ENCODE measurements around the gene FHAD1. TPM values are rescaled to one million over a fixed set of nuclear protein-coding genes. Genes with fewer than 3 reads are reported as not detected.
A peak's percentile ranks its signal among the peaks of the same experiment; 100 is the strongest.

FHAD1 gene
- total RNA-seq, 1 donor: 0.63 TPM

DNA sequence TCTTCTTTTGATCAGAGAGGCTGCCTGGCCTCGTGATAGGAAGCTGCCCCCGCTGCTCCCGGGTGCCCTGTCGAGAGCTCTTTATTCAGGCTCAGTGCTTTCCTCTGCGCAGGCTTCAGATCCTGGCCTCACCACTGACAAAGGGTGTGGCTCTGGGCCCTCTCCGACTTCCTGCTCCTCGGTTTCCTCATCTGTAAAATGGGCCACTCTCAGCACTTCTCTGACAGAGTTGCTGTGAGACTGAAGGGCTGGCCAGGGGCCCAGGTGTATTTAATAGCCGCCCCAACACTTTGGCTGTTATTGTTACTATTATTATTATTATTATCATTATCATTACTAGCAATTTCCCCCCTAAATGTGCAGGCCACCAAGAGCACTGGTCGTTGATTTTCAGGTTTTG lies 101.6 kb downstream of the FHAD1 start:
- TF ChIP-seq CTCF (IDR thresholded peaks at IDR 0.05; ENCODE audit: insufficient read depth, low read length): no peak
- no peak overlapping the region for H3K4me3 ChIP-seq (ENCODE audit: low read depth, low read length)

GRCh38 chr1:15349133-15349532 lies 102.1 kb downstream of the FHAD1 start:
- DNase-seq (ENCODE audit: low read depth): no peak
- no peak for TF ChIP-seq CTCF (IDR thresholded peaks at IDR 0.05; ENCODE audit: insufficient read depth, low read length)
- H3K4me3 ChIP-seq (ENCODE audit: low read depth, low read length): no peak overlapping the region

More for the DNA sequence above, 101.6 kb downstream of the FHAD1 start:
- DNase-seq (ENCODE audit: low read depth): no peak

DNA sequence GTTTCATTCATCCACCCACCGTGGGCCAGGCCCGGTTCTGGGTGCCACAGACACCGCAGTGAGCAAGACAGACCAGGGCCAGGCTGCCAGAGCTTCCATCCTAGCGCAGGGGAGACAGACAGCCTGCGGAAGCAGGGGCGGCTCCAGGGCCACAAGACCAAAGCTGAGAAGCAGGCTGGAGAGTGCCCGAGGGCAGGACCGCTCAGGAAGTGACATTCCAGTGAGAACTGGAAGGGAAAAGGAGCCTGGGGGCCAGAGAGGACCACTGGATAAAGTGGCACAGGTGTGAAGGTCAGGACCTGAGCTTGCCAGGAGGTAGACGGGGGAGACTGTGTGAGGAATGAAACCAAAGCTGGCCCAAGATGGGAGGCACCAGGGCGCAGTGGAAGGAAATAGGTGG lies 103.1 kb downstream of the FHAD1 start:
- H3K4me3 ChIP-seq (ENCODE audit: low read depth, low read length): no peak overlapping the region
- no peak for TF ChIP-seq CTCF (IDR thresholded peaks at IDR 0.05; ENCODE audit: insufficient read depth, low read length)
- DNase-seq (ENCODE audit: low read depth): no peak

GRCh38 chr1:15350551-15351200 lies 103.7 kb downstream of the FHAD1 start:
- no peak for TF ChIP-seq CTCF (IDR thresholded peaks at IDR 0.05; ENCODE audit: insufficient read depth, low read length)
- no peak overlapping the region for H3K4me3 ChIP-seq (ENCODE audit: low read depth, low read length)
- DNase-seq (ENCODE audit: low read depth): no peak

GRCh38 chr1:15351310-15351709 lies 104.3 kb downstream of the FHAD1 start:
- no peak for TF ChIP-seq CTCF (IDR thresholded peaks at IDR 0.05; ENCODE audit: insufficient read depth, low read length)
- DNase-seq (ENCODE audit: low read depth): no peak

GRCh38 chr1:15352128-15352957 lies 105.3 kb downstream of the FHAD1 start:
- DNase-seq (ENCODE audit: low read depth): peak; percentile 71
- H3K4me3 ChIP-seq (ENCODE audit: low read depth, low read length): no peak overlapping the region
- TF ChIP-seq CTCF (IDR thresholded peaks at IDR 0.05; ENCODE audit: insufficient read depth, low read length): no peak

More at GRCh38 chr1:15351310-15351709, 104.3 kb downstream of the FHAD1 start:
- H3K4me3 ChIP-seq (ENCODE audit: low read depth, low read length): no peak overlapping the region
